Measurements from ENCODE around the gene VAMP1.
"Not testable (repeated sequence)": the region's sequence is repeated elsewhere in the genome, so short reads cannot be mapped to it uniquely, and the experiment has no call there.

The VAMP1 gene

GRCh38 chr12:6434205-6435140 is 36.0 kb downstream of the VAMP1 start:
- no peak for DNase-seq (ENCODE audit: low spot score)

DNA sequence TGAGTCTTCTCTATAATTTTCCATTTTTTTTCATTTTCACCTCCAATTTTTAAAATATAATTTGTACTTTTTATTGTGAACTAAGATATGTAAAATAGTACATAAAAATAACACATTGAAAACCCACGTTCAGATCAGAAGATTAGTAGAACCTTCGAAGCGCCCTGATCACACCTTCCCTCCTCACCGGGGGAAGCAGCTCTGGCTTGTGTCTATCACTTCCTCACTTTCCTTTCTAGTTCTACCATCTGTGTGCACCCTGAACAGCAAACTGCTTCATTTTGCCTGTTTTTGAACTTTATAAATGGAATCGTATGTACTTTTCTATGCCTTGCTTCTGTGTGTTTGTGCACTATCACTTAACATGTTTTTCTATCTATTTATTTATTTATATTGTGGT is 37.5 kb downstream of the VAMP1 start:
- TF ChIP-seq CTCF (IDR thresholded peaks at IDR 0.05; ENCODE audit: extremely low read depth, missing control alignments), result no peak
- DNase-seq (ENCODE audit: low spot score), result no peak

More at GRCh38 chr12:6434205-6435140, 36.0 kb downstream of the VAMP1 start:
- no peak for TF ChIP-seq CTCF (IDR thresholded peaks at IDR 0.05; ENCODE audit: extremely low read depth, missing control alignments)

DNA sequence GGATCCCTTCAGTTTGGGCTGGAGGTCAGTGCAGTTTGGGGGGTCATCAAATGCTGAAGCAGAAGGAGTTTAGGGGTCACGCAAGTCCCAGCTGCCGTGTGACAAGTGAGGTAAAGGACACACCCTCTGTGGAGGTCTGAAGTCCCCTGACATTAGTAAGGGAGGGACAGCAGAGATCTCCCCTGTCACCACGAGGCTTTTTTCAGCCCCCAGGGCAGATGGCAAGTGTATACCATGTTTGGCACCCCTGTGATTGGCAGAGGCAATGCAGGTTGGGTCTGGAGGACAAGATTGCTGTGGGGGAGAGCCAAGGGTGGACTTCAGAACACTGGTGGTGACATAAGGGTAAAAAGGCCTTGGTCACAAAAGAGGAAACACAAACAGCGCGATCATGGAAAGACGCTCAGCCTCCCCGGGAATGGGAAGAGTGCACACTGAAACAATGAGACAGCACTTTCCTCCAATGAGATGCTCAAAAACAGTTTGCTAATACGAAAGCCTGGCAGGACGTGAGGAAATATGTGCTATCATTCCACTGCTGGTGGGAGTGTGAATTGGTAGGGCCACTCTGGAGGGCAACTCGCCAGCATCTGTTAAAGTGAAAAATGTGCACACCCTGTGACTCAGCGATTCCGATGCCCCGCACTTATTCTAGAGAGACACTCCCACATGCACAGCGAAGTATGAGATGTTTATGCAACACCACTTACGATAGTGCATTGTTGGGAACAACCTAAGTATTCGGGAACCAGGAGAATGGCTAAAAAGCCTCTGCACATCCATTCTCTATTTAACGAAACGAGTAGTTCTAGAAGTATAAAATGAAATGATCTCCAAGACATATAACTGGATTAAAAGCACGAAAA is 40.1 kb downstream of the VAMP1 start:
- DNase-seq (ENCODE audit: low spot score), result no peak
- no peak for TF ChIP-seq CTCF (IDR thresholded peaks at IDR 0.05; ENCODE audit: extremely low read depth, missing control alignments)

DNA sequence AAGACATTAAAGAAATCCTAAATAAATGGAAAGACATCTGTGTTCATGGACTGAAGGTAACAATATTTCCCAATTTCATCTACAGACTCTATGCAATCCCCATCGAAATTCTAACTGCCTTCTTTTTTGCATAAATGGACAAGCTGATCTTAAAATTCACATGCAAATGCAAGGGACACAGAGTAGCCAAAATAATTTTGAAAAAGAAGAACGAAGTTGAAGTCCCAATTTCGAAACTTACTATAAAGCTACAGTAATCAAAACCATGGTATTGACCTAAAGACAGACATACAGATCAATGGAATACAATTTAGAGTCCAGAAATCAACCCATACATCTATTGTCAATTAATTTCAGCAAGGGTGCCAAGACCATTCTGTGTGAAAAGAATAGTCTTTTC is 42.2 kb downstream of the VAMP1 start:
- TF ChIP-seq CTCF (IDR thresholded peaks at IDR 0.05; ENCODE audit: extremely low read depth, missing control alignments), result no peak
- DNase-seq (ENCODE audit: low spot score), result no peak

- DNase-seq (ENCODE audit: low spot score), result not testable (repeated sequence)
Measured at GRCh38 chr12:6427796-6428195, 42.7 kb downstream of the VAMP1 start.

- no peak for TF ChIP-seq CTCF (IDR thresholded peaks at IDR 0.05; ENCODE audit: extremely low read depth, missing control alignments)
- DNase-seq (ENCODE audit: low spot score), result peak; percentile 74
Measured at GRCh38 chr12:6426882-6427671, 43.4 kb downstream of the VAMP1 start.
